ENCODE data around the gene JUN. TPM values are rescaled to one million over a fixed set of nuclear protein-coding genes. Genes with fewer than 3 reads are reported as not detected.
A peak's percentile ranks its signal among the peaks of the same experiment; 100 is the strongest.

JUN gene
- polyA plus RNA-seq, 1 donor (not counting 4 experiments of a cell fraction or from before 2014, with no cell fraction given), result 70.1 TPM

DNA sequence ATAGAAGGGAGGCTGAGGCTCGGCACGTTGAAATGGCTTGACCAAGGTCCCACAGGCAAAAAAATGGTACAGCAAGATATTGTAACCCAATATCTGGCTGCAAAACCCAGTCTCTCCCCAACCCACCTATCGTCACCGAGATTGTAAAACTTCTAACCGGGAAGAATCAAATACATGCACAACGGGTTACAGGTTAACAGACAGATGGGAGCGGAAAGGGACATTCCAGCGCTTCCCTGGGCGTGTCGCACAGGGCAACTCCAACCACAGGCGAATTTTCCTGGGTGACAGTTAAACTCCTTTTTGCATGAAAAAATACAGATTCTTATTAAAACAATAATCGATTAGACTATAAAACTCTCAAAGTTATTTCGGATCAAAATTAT lies 31.8 kb upstream of the JUN start:
- Histone ChIP-seq H3K79me2 (ENCODE audit: control insufficient read depth, insufficient read depth, low read length) (no peaks in the 10 kb centered on the region), H4K20me1 (ENCODE audit: control insufficient read depth, extremely low read depth, insufficient read depth, low read length) (no peaks in the 10 kb centered on the region), H3K9me3 (ENCODE audit: control insufficient read depth, low read depth, low read length) (peaks cover under 1% of the 10 kb centered on the region), H3K27me3 (ENCODE audit: control insufficient read depth, extremely low read depth, insufficient read depth, low read length) (no peaks in the 10 kb centered on the region), H3K4me1 (ENCODE audit: control insufficient read depth, extremely low read depth, insufficient read depth, low read length) (peaks cover 77% of the 10 kb centered on the region), H3K9me1 (ENCODE audit: control insufficient read depth, extremely low read depth, insufficient read depth, low read length) (no peaks in the 10 kb centered on the region), H3K4me3 (ENCODE audit: control insufficient read depth in 2 of 3, extremely low read depth in 1 of 3, insufficient read depth in 2 of 3, low read depth in 1 of 3, low read length in 3 of 3) (peak overlapping the region; percentile 40 to 83 (median 78)), H3K4me2 (ENCODE audit: control insufficient read depth, extremely low read depth, insufficient read depth, low read depth, low read length) (peak overlapping the region; percentile 91), H3K27ac (ENCODE audit: control insufficient read depth, insufficient read depth, low read length) (peak overlapping the region; percentile 88), H3K9ac (ENCODE audit: control insufficient read depth, extremely low read depth, insufficient read depth, low read length) (peak overlapping the region; percentile 83), H2AFZ (ENCODE audit: control insufficient read depth, low read length) (no peak overlapping the region), H3K36me3 (ENCODE audit: control insufficient read depth in 2 of 2, extremely low read depth in 1 of 2, insufficient read depth in 2 of 2, low read length in 2 of 2) (no peaks in the 10 kb centered on the region)
- FAIRE-seq (peak; percentile 53), DNase-seq (ENCODE audit: low read depth, low spot score) (no peak)
- TF ChIP-seq EZH2 (IDR thresholded peaks at IDR 0.05; ENCODE audit: low read length), result no peak
- dilution Hi-C loops (cut with MboI; ENCODE audit: extremely low pct_ligation_motif_present, low sequenced_read_pairs), result no loop called here

GRCh38 chr1:58815069-58815685 lies 31.3 kb upstream of the JUN start:
- Histone ChIP-seq H3K27ac (ENCODE audit: control insufficient read depth, insufficient read depth, low read length) (peak overlapping the region; percentile 88), H3K9me1 (ENCODE audit: control insufficient read depth, extremely low read depth, insufficient read depth, low read length) (no peaks in the 10 kb centered on the region), H3K9ac (ENCODE audit: control insufficient read depth, extremely low read depth, insufficient read depth, low read length) (peak overlapping the region; percentile 83), H4K20me1 (ENCODE audit: control insufficient read depth, extremely low read depth, insufficient read depth, low read length) (no peaks in the 10 kb centered on the region), H3K4me3 (ENCODE audit: control insufficient read depth in 2 of 3, extremely low read depth in 1 of 3, insufficient read depth in 2 of 3, low read depth in 1 of 3, low read length in 3 of 3) (peak overlapping the region; percentile 40 to 83 (median 78)), H2AFZ (ENCODE audit: control insufficient read depth, low read length) (peak overlapping the region; percentile 52), H3K4me2 (ENCODE audit: control insufficient read depth, extremely low read depth, insufficient read depth, low read depth, low read length) (peak overlapping the region; percentile 91), H3K36me3 (ENCODE audit: control insufficient read depth in 2 of 2, extremely low read depth in 1 of 2, insufficient read depth in 2 of 2, low read length in 2 of 2) (no peaks in the 10 kb centered on the region), H3K4me1 (ENCODE audit: control insufficient read depth, extremely low read depth, insufficient read depth, low read length) (peaks cover 82% of the 10 kb centered on the region), H3K79me2 (ENCODE audit: control insufficient read depth, insufficient read depth, low read length) (no peaks in the 10 kb centered on the region), H3K9me3 (ENCODE audit: control insufficient read depth, low read depth, low read length) (peaks cover 2% of the 10 kb centered on the region), H3K27me3 (ENCODE audit: control insufficient read depth, extremely low read depth, insufficient read depth, low read length) (no peaks in the 10 kb centered on the region)
- FAIRE-seq, result no peak
- no peak for TF ChIP-seq EZH2 (IDR thresholded peaks at IDR 0.05; ENCODE audit: low read length)
- TF ChIP-seq, protein P1, sequence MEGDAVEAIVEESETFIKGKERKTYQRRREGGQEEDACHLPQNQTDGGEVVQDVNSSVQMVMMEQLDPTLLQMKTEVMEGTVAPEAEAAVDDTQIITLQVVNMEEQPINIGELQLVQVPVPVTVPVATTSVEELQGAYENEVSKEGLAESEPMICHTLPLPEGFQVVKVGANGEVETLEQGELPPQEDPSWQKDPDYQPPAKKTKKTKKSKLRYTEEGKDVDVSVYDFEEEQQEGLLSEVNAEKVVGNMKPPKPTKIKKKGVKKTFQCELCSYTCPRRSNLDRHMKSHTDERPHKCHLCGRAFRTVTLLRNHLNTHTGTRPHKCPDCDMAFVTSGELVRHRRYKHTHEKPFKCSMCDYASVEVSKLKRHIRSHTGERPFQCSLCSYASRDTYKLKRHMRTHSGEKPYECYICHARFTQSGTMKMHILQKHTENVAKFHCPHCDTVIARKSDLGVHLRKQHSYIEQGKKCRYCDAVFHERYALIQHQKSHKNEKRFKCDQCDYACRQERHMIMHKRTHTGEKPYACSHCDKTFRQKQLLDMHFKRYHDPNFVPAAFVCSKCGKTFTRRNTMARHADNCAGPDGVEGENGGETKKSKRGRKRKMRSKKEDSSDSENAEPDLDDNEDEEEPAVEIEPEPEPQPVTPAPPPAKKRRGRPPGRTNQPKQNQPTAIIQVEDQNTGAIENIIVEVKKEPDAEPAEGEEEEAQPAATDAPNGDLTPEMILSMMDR (optimal IDR thresholded peaks at IDR 0.05 in 1 of 3, IDR thresholded peaks at IDR 0.05 in 1 of 3, conservative IDR thresholded peaks at IDR 0.05 in 1 of 3; ENCODE audit: extremely low read depth in 1 of 3, insufficient read depth in 2 of 3, low read length in 3 of 3), result no peak
- dilution Hi-C loops (cut with MboI; ENCODE audit: extremely low pct_ligation_motif_present, low sequenced_read_pairs), result no loop called here
- peak; percentile 49 for DNase-seq (ENCODE audit: low read depth, low spot score)
